ENCODE results near the gene FGD4.

FGD4 gene

DNA sequence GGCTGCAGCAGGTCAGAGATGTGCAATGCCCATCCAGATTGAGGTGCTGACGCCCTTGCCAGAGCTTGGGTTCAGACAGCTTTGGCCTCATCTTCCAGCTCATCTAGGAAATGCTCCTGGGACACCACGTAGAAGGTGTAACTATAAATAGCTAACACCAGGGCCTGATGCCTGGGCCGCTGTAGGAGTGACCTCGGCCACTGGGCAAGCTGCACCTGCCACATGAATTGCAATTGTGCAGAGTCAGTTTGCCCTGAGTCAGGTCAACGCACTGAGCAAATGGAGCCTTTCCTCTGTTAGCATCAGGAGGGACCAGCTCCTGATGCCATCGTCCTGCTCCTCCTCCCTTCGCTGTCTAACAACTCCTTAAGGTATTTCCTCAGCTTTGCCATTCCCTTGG, 262.3 kb downstream of the FGD4 start:
- Histone ChIP-seq H2AFZ (ENCODE audit: low read depth, low read length) (no peak overlapping the region), H3K9me3 (ENCODE audit: low read length) (no peaks in the 10 kb centered on the region), H3K4me1 (ENCODE audit: insufficient read depth, low read length) (no peaks in the 10 kb centered on the region)

DNA sequence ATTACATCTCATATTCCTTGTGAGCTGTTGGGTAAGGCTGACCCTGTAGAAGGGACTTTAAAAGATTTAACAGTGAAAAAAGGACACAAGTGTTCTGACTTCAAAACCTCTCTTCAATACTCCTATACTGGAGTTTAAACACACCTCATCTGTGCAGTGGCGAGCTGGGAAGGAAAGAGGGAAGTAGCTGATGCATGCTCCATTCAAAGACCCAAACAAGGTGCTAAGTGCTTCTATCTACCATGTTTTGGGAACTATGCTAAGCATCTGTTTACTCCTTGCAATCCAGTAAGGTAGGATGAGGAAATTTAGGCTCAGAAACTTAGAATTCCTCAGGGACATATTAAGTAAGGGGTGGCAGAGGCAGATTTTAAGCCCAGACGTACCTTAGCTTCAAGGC, 263.3 kb downstream of the FGD4 start:
- H2AFZ ChIP-seq (ENCODE audit: low read depth, low read length), result no peak overlapping the region
- no peaks in the 10 kb centered on the region for H3K36me3 ChIP-seq (ENCODE audit: insufficient read depth, low read length)
- H3K27me3 ChIP-seq (ENCODE audit: insufficient read depth, low read length), result no peaks in the 10 kb centered on the region
- H3K4me1 ChIP-seq (ENCODE audit: insufficient read depth, low read length), result no peaks in the 10 kb centered on the region
- H3K9me3 ChIP-seq (ENCODE audit: low read length), result no peaks in the 10 kb centered on the region
- H3K4me3 ChIP-seq (ENCODE audit: low read length), result no peak overlapping the region

More for the DNA sequence above, 262.3 kb downstream of the FGD4 start:
- no peaks in the 10 kb centered on the region for H3K36me3 ChIP-seq (ENCODE audit: insufficient read depth, low read length)
- no peaks in the 10 kb centered on the region for H3K27me3 ChIP-seq (ENCODE audit: insufficient read depth, low read length)
- H3K4me3 ChIP-seq (ENCODE audit: low read length), result no peak overlapping the region

DNA sequence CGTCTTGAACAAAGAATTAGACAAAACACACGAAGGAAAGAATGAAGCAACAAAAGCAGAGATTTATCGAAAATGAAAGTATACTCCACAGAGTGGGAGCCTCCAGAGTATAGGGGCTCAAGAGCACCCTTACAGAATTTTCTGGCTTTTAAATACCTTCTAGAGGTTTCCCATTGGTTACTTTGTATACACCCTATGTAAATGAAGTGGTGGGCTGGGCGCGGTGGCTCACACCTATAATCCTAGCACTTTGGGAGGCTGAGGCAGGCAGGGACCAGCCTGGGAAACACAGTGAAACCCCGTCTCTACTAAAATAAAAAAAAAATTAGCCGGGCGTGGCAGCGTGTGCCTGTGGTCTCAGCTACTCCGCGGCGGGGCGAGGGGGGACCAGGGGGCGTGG, 266.7 kb downstream of the FGD4 start:
- Histone ChIP-seq H3K36me3 (ENCODE audit: insufficient read depth, low read length) (no peaks in the 10 kb centered on the region), H3K27me3 (ENCODE audit: insufficient read depth, low read length) (no peaks in the 10 kb centered on the region)

DNA sequence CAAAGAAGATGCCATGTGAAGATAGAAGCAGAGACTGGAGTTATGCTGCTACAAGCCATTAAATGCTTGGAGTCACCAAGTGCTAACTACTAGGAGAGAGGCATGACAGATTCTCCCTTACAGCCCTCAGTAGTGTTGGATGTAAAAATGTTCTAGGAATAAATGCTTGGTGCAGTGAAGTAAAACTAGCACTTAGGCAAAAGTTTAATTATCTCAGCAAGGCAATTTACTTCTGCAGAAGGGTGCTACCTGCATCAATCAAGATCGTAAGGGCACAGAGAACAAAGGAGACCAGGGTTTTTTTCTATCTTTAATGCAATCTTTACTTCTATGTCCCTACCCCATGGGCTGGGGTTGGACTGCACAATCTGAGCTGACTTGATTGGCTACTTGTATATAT, 270.2 kb downstream of the FGD4 start:
- H2AFZ ChIP-seq (ENCODE audit: low read depth, low read length), result no peak overlapping the region
- H3K9me3 ChIP-seq (ENCODE audit: low read length), result peaks cover 2% of the 10 kb centered on the region
- H3K36me3 ChIP-seq (ENCODE audit: insufficient read depth, low read length), result no peaks in the 10 kb centered on the region
- H3K4me1 ChIP-seq (ENCODE audit: insufficient read depth, low read length), result no peaks in the 10 kb centered on the region
- H3K27me3 ChIP-seq (ENCODE audit: insufficient read depth, low read length), result no peaks in the 10 kb centered on the region
- H3K4me3 ChIP-seq (ENCODE audit: low read length), result no peak overlapping the region

More for the DNA sequence above, 266.7 kb downstream of the FGD4 start:
- H2AFZ ChIP-seq (ENCODE audit: low read depth, low read length), result no peak overlapping the region
- H3K9me3 ChIP-seq (ENCODE audit: low read length), result peaks cover 2% of the 10 kb centered on the region
- no peak overlapping the region for H3K4me3 ChIP-seq (ENCODE audit: low read length)
- H3K4me1 ChIP-seq (ENCODE audit: insufficient read depth, low read length), result no peaks in the 10 kb centered on the region

DNA sequence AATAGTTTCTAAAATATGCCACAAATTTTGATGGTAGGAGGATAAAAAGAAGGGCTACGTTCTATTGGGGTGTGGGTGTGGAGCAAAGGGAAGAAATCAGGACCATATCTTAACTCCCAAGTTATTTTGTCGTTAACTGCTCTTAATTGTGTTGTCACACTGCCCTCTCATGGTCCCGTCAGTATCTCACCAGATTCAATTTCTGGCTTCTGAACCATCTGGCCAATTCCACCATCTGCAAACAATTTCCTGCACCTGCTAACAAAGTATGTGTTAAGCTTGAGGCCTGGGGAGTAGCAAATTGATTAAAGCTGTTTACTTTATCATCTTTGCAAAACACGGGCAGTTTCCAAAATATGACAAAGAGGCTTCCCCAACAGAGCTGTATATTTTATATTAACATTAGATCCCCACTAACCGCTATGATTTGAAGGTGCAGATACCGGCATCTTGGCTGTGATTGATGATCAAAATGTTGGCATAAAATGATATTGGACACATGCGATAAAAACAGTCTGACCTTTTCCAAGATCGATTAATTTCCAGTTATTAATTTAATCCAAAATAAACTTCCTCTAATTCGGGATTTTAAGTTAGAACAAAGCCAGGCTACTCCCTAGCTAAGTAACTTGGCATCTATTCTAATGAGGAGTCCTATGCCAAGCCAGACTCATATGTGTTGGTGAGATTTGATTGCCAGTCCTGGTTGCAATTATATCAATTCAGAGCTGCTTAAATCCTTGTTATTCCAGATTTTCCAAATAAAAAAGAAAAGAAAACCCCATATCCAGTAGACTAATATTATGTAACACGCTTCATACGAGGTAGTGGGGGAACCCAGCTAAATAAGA, 272.8 kb downstream of the FGD4 start:
- no peaks in the 10 kb centered on the region for H3K36me3 ChIP-seq (ENCODE audit: insufficient read depth, low read length)
- peaks cover 2% of the 10 kb centered on the region for H3K9me3 ChIP-seq (ENCODE audit: low read length)
- H3K27me3 ChIP-seq (ENCODE audit: insufficient read depth, low read length), result no peaks in the 10 kb centered on the region
- H3K4me3 ChIP-seq (ENCODE audit: low read length), result no peak overlapping the region
- no peaks in the 10 kb centered on the region for H3K4me1 ChIP-seq (ENCODE audit: insufficient read depth, low read length)
- H2AFZ ChIP-seq (ENCODE audit: low read depth, low read length), result no peak overlapping the region

DNA sequence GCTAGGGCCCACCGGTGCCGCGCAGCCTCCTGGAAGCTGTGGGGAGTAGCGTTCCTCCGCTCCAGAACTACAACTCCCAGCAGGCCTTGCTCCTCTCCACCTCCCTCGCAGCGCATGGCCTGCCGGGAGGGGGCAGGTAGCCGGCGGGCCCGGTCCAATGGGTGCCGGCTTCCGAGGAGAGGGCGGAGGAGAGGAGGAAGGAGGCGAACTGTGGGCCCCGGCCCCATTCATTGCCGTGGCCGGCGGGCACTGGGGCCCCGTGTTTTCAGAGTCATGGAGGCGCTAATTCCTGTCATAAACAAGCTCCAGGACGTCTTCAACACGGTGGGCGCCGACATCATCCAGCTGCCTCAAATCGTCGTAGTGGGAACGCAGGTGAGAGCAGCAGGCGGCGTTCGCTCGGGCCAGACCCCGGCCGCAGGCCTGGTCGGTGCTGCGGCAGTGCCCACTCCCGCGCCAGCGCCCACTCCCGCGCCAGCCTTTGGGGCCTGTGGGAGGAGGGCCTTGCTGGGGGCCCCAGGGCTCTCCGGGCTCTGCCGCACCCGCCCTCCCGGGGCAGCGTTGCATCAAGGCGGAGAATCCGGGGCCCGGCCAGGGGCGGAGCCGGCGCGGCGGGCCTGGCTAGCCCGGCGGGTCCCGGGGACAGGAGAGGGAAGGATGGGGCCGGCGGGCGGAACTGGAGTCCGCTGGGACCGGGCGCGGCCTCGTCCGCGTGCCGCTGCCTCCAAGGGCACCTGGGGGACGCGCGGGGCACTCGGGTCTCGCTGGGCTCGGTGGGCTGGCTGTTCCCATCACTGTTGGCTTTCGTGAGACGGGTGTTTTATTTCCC, 279.9 kb downstream of the FGD4 start, which contains the start of gene DNM1L:
TSS of gene DNM1L (plus strand) at position 211 of the 829 bp plus-strand sequence. CDS start at position 274, 63 bp downstream.
- Histone ChIP-seq H3K27me3 (ENCODE audit: insufficient read depth, low read length) (no peaks in the 10 kb centered on the region), H3K4me3 (ENCODE audit: low read length) (peak within 1 kb of the TSS; percentile 100), H3K9me3 (ENCODE audit: low read length) (no peaks in the 10 kb centered on the region), H3K4me1 (ENCODE audit: insufficient read depth, low read length) (peaks cover 11% of the 10 kb centered on the region), H3K36me3 (ENCODE audit: insufficient read depth, low read length) (peaks cover 5% of the 10 kb centered on the region), H2AFZ (ENCODE audit: low read depth, low read length) (peak within 1 kb of the TSS; percentile 49)

DNA sequence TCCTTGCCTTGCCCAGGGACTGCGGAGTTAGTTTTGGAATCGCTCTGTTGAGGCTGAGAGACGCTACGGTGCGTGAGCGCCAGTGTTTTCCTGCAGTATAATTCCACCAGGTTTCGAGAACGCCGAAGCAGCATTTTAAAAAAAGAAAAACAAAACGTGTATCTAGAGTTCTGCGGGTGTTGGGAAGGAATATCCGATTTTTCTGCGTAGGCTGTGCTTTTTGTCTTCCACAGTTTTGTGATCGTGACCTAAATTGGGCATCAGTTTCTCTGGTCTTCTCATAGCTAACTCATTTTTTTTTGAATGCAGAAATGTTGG, 280.5 kb downstream of the FGD4 start:
- H3K4me3 ChIP-seq (ENCODE audit: low read length), result peak overlapping the region; percentile 100
- peaks cover 6% of the 10 kb centered on the region for H3K36me3 ChIP-seq (ENCODE audit: insufficient read depth, low read length)
- H3K27me3 ChIP-seq (ENCODE audit: insufficient read depth, low read length), result no peaks in the 10 kb centered on the region
- H3K9me3 ChIP-seq (ENCODE audit: low read length), result no peaks in the 10 kb centered on the region
- peaks cover 11% of the 10 kb centered on the region for H3K4me1 ChIP-seq (ENCODE audit: insufficient read depth, low read length)
- H2AFZ ChIP-seq (ENCODE audit: low read depth, low read length), result peak overlapping the region; percentile 49

DNA sequence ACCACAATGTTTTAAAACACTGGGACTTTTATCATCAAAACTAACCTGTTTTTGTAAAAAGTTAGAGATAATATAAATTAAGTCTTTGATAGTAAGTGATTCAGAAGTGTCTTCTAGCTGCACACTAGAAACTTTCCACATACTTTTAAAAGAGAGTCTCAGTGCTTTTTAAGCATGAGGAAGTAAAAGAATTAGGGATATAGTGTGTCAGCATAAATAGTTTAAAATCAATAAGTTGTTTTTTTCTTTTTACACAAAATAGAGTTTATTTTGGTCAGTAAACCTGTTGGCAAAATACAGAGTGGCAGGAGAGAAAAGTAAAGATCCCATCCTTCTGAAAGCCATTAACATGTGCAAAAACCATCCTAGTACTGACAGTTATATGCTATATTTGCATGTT, 281.4 kb downstream of the FGD4 start:
- Histone ChIP-seq H3K9me3 (ENCODE audit: low read length) (no peaks in the 10 kb centered on the region), H2AFZ (ENCODE audit: low read depth, low read length) (no peak overlapping the region), H3K27me3 (ENCODE audit: insufficient read depth, low read length) (no peaks in the 10 kb centered on the region), H3K4me1 (ENCODE audit: insufficient read depth, low read length) (peaks cover 11% of the 10 kb centered on the region), H3K4me3 (ENCODE audit: low read length) (peak overlapping the region; percentile 100), H3K36me3 (ENCODE audit: insufficient read depth, low read length) (peaks cover 6% of the 10 kb centered on the region)

DNA sequence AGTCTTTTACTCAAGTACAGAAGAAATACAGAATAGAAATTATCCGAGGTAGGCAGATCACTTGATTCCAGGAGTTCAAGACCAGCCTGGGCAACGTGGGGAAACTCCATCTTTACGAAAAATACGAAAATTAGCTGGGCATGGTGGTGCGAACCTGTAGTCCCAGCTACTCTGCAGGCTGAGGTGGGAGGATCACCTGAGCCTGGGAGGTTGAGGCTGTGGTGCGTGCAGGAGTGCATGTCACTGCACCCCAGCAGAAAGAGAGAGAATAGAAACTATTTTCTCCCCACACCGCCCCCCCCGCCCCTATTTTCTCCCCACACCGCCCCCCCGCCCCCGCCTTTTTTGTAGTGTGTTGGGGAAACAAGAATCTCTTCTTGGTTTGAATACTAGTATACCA, 281.9 kb downstream of the FGD4 start:
- H3K9me3 ChIP-seq (ENCODE audit: low read length), result no peaks in the 10 kb centered on the region
- no peaks in the 10 kb centered on the region for H3K27me3 ChIP-seq (ENCODE audit: insufficient read depth, low read length)
- peaks cover 6% of the 10 kb centered on the region for H3K36me3 ChIP-seq (ENCODE audit: insufficient read depth, low read length)
- H3K4me1 ChIP-seq (ENCODE audit: insufficient read depth, low read length), result peaks cover 11% of the 10 kb centered on the region
- H2AFZ ChIP-seq (ENCODE audit: low read depth, low read length), result no peak overlapping the region
- peak overlapping the region; percentile 100 for H3K4me3 ChIP-seq (ENCODE audit: low read length)

DNA sequence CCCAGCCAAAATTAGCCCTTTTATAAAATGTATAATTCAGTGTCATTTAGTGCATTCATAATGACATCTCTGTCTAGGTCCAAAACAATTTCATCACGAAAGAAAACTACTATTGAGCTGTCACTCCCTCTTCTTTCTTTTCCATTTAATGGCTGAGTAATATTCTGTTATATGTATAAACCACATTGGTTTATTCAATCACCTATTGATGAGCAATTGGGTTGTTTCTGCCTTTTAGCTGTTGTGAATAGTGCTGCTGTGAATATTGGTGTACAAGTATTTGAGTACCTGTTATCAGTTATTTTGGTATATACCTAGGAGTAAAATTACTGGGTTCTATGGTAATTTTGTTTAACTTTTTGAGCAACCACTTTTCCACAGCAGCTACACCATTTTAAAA, 287.0 kb downstream of the FGD4 start:
- no peak overlapping the region for H3K4me3 ChIP-seq (ENCODE audit: low read length)
- peaks cover 6% of the 10 kb centered on the region for H3K36me3 ChIP-seq (ENCODE audit: insufficient read depth, low read length)
- no peak overlapping the region for H2AFZ ChIP-seq (ENCODE audit: low read depth, low read length)
- no peaks in the 10 kb centered on the region for H3K27me3 ChIP-seq (ENCODE audit: insufficient read depth, low read length)
- H3K4me1 ChIP-seq (ENCODE audit: insufficient read depth, low read length), result peaks cover 3% of the 10 kb centered on the region
- peaks cover 2% of the 10 kb centered on the region for H3K9me3 ChIP-seq (ENCODE audit: low read length)

DNA sequence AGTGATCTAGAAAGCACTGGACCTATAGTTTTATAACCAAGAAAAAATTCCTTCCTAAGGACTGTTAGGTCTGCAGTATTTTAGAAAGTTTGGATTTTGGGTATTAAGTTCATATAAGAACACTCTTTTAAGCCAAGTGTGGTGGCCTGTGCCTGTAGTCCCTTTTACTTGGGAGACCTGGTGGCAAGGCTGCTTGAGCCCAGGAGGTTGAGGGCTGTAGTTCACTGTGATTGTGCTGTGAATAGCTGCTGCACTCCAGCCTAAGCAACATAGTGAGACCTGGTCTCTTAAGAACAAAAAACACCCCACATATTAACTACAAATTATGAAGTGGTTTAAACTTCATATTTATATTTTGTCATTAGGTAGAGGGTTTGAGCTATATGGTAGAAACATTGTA, 289.4 kb downstream of the FGD4 start:
- no peak overlapping the region for H2AFZ ChIP-seq (ENCODE audit: low read depth, low read length)
- H3K27me3 ChIP-seq (ENCODE audit: insufficient read depth, low read length), result no peaks in the 10 kb centered on the region
- H3K9me3 ChIP-seq (ENCODE audit: low read length), result peaks cover 5% of the 10 kb centered on the region
- H3K4me1 ChIP-seq (ENCODE audit: insufficient read depth, low read length), result no peaks in the 10 kb centered on the region
- peaks cover 5% of the 10 kb centered on the region for H3K36me3 ChIP-seq (ENCODE audit: insufficient read depth, low read length)
- H3K4me3 ChIP-seq (ENCODE audit: low read length), result no peak overlapping the region

DNA sequence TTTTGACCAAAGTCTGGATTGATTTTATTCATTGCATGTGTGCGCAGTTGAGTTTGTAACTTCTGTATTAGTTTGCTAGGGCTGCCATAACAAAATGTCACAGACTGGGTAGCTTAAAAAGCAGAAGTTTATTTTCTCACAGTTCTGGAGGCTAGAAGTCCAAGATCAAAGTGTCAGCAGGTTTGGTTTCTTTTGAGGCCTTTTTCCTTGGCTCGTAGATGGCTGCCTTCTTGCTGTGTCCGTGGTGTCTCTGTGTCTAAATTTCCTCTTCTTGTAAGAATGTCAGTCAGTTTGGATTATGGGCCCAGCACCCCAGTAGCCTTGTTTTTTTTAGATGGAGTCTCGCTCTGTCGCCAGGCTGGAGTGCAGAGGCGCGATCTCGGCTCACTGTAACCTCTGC, 291.6 kb downstream of the FGD4 start:
- H3K4me1 ChIP-seq (ENCODE audit: insufficient read depth, low read length), result no peaks in the 10 kb centered on the region
- H2AFZ ChIP-seq (ENCODE audit: low read depth, low read length), result no peak overlapping the region
- H3K36me3 ChIP-seq (ENCODE audit: insufficient read depth, low read length), result no peaks in the 10 kb centered on the region
- H3K4me3 ChIP-seq (ENCODE audit: low read length), result no peak overlapping the region
- no peaks in the 10 kb centered on the region for H3K27me3 ChIP-seq (ENCODE audit: insufficient read depth, low read length)
- H3K9me3 ChIP-seq (ENCODE audit: low read length), result peaks cover 9% of the 10 kb centered on the region

DNA sequence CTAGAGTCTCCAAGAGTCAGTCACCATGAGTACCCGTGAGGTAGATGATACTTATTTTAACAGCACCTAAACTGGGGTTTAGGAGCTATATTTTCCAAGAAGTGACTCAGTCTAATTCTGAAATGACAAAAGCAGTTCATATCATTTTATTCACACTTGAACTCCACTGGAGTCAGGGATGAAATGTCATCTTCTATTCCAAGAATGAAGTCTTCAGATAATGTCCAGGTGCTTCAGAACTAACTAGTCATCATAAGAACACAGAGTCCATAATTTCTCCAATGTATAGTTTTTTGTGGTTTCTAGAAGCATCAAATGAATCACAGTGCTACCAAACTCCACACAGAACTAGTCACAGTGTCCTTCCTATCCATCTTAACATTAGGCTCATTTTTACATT, 293.0 kb downstream of the FGD4 start:
- Histone ChIP-seq H2AFZ (ENCODE audit: low read depth, low read length) (no peak overlapping the region), H3K4me1 (ENCODE audit: insufficient read depth, low read length) (no peaks in the 10 kb centered on the region), H3K27me3 (ENCODE audit: insufficient read depth, low read length) (no peaks in the 10 kb centered on the region), H3K36me3 (ENCODE audit: insufficient read depth, low read length) (peaks cover 3% of the 10 kb centered on the region), H3K9me3 (ENCODE audit: low read length) (peaks cover 13% of the 10 kb centered on the region), H3K4me3 (ENCODE audit: low read length) (no peak overlapping the region)

Data from neuron (in vitro differentiated cells).